GM18951 (cell line): Measurements from ENCODE around the gene ARHGEF1.

Source experiments
- POLR2A ChIP-seq: IDR thresholded peaks from 4 replicates; pipeline ENCODE4 v1.6.1; 2011; ENCODE audit warnings: mild to moderate bottlenecking; ENCODE audit not compliant: insufficient read length, insufficient read depth; ENCODE audit errors: extremely low read depth
- in situ Hi-C: fragments of 300-500 bp; cut with MboI; formaldehyde crosslinking; loops from one replicate; pipeline ENCODE4 v1.12.0; 2022; ENCODE audit warnings: low sequenced_read_pairs, mixed read lengths, inconsistent platforms; ENCODE audit not compliant: unreplicated experiment

Gene ARHGEF1

DNA sequence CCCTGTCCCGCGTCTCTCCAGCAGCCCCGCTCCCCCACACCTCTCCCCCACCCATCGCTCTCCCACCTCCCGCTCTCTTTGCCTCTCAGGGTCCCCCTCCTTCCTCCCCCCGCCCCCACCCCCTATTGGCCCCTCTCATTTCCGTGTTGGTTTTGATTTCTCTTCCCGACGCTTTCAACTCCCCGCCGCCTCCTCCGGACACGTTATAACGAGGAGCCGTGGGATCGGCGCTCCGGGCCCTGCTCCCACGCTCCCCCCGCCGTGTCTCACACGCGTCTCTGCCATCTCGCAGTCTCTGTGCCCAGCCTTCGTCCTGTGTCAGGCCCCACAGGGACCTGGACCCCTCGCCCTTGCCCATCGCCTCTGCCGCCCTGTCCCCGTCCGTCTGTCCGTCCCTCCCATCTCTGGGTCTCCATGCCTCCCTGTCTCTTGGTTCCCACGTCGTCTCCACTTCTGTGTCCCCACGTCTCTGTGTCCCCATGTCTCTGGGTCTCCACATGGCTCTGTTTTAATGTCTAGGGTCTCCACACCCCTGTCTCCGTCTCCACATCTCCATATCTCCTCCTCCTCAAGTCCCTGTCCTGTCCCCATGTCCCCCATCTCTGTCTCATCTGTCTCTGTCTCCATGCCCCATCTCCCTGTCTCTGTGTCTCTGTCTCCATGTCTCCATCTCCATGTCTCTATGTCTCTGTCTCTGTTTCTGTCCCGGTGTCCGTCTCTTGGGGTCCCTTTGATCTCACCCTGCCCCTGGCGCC, 32.2 kb downstream of the ARHGEF1 start:
- no peak for TF ChIP-seq POLR2A
- in situ Hi-C loops = no loop called here

DNA sequence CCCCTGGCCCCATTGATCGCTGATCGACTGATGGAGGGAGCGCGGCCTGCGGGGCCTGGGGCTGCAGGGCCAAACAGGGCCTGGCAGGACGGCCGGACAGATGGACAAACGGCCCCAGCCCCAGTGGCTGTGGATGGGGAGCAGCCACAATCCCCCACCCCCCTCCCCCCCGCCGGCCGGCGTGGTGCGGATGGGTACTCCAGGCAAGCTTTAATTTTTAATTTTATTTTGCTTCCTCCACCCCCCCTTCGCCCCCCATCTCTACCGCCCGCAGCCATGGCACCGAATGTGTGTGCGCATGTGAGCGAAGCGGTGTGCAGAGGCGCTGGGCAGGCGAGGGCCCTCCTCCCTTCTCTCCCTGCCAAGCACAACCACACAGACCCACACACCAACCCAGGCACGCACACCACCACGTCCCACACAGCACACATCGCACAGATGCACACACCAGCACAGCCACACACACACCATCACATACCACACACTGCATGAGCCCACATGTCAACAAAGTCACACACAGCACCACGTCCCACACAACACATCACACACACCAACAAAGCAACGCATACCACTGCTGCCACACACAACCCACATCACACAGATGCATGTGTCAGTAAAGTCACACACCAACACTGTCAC, 32.9 kb downstream of the ARHGEF1 start:
- in situ Hi-C loops = no loop called here
- TF ChIP-seq POLR2A = no peak

DNA sequence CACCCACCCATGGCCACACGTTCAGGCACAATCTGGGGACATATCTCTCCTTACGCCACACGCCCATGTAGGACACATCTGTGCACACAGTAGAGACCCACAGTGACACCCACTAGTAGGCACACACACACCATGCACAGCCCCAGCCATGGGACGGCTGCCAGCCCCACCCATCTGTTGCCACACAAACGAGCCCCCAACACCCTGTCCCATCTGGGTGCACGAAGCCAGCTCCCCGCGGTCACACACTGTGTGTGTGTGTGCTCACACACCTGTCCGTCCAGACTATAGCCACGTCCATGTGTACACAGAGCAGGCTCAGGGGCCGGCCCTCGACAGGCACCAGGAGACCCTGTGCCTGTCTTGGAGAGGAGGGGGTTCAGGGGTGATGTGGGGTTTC, 34.7 kb downstream of the ARHGEF1 start:
- in situ Hi-C loops = no loop called here

DNA sequence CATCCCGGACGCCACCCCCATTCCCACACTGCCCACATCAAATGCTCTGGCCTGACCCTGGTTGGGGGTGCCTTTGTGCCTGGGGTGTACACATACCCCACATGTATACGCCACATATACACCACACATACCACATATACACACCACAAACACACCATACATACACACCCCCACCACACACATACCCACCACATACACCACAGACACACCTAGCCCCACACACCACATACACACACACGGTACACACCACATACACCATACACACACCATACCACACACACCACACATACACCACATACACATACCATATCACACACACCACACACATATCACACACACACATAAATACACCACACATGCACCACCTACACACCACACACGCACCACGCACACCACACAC, 35.1 kb downstream of the ARHGEF1 start:
- in situ Hi-C loops = no loop called here
- no peak for TF ChIP-seq POLR2A

More for the DNA sequence above, 34.7 kb downstream of the ARHGEF1 start:
- no peak for TF ChIP-seq POLR2A

DNA sequence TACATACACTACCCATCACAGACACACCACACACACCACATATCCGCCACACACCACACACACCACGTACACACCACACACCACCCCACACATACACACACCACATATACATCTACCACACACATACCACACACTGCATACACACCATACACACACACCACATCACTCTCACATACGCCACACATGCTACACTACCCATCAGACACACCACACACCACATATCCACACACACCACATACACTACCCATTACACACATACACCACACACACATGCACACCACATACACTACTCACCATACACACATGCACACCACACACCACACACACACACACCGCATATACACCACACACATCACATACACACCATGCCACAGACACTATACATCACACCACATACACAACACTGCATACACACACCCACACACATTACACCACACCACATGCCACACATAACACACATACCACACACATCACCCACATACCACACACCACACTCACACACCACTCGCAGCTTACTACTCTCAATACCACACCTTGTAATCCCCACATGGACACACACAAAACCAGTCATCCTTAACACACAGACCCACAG, 35.8 kb downstream of the ARHGEF1 start:
- TF ChIP-seq POLR2A = no peak
- in situ Hi-C loops = no loop called here

DNA sequence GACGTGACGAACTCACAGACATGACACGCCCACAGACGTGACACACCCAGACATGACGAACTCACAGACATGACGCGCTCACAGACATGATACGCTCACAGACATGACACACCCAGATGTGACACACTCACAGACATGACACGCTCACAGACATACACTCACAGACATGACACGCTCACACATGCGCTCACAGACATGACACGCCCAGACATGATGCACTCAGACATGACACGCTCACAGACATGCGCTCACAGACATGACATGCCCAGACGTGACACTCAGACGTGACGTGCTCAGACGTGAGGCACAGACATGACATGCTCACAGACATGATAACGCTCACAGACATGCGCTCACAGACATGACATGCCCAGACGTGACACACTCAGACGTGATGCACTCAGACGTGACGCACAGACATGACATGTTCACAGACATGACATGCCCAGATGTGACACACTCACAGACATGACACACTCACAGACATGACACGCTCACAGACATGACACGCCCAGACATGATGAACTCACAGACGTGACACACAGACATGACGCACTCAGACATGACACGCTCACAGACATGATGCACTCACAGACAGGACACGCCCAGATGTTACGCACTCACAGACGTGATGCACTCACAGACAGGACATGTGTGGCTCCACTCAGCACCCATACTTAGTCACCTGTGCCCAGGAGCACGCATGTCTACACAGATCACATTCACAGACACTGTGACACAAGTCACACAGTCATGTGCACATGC, 37.1 kb downstream of the ARHGEF1 start:
- no peak for TF ChIP-seq POLR2A
- in situ Hi-C loops = no loop called here

DNA sequence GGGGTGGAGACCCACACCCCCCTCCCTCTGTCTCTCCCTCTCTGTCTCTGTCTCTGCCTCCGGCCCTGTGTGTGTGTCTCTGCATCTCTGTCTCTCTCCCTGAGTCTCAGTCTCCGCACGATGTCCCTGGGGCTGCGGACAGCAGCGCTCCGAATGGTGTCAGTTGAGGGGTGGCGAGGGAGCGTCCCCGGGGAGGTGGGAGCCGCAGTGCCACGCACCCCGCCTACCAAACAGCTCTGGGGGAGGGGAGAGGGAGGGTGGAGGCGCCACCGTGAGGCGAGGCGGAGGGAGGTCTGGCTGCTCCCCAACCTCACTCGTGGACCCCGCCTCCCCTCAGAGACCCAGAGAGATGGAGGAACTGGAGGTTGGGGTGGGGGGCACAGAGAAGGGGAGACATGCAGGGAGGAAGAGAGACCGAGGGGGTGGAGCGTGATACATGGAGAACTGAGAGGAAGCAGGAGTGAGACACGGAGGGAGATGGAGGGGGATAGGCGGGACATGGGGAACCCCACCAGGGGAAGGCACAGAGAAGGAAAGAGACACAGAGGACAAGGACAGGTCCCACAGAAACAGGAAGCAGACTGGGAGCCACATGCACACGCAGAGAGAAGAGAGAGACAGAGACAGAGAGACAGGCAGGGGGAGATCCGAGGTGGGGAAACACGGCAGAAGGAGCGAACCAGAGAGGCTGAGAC, 38.0 kb downstream of the ARHGEF1 start:
- in situ Hi-C loops = no loop called here
- no peak for TF ChIP-seq POLR2A

DNA sequence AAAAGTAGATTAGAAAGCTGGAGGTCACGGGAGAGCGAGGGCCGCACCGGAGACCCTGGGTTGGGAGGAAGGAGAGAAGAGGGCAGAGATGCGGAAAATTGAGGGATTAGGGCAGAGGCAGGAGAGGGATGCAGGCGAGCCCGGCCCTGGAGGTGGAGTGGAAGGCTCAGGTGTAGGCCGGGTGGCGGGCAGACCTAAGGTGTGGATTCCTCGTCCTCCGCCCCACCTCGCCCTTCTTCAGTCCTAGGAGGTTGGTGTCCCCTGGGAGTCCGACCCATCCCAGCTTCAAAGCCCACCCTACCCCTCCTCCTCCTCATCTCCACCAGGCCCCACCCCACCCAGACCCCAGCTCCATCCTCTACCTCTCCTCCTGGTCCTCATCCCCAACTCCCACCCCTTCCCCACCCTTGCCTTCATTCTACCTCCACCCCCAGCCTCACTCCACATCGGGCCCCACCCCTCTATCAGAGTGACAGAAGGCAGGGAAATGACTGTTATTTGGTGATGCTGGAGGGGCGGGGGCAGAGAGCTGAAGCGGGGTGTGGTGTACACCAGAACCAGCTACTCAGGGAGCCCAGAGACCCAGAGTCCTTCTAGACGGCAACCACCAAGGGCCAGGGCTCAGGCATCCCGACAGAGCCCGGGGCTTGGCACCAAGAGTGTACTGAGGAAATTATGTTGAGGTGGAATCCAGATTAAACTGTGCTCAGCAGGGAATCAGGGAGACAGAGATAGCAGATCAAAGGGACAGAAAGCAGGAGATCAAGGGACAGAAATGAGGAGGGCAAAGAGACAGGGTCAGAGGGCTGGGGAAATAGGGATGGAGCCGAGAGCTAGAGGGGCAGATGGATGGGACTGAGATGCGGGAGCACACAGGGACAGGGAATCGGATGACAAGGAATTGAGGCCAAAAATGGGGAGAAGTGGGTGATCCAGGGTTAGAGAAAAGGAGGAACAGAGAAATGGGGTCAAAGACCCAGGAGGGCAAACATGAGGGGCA, 38.9 kb downstream of the ARHGEF1 start:
- TF ChIP-seq POLR2A = no peak
- in situ Hi-C loops = no loop called here

DNA sequence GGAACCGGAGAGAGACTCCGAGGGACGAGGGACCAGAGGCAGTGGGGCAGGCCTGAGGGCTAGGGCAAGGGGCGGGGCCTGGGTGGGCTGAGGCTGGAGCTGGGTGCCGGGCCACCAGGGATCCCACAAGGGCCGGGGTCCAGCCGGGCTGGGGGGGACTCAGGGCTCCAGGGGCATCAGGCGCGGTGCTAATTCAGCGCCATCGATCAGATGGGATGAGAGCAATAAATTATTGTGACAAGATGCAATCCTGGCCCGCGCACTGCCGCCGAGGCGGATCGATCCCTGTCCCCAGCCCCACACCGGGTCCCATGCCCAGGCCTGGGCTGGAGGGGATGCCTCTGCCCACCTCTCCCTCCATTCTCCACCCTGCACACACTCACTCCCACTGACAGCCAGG, 39.6 kb downstream of the ARHGEF1 start:
- no peak for TF ChIP-seq POLR2A
- in situ Hi-C loops = no loop called here

DNA sequence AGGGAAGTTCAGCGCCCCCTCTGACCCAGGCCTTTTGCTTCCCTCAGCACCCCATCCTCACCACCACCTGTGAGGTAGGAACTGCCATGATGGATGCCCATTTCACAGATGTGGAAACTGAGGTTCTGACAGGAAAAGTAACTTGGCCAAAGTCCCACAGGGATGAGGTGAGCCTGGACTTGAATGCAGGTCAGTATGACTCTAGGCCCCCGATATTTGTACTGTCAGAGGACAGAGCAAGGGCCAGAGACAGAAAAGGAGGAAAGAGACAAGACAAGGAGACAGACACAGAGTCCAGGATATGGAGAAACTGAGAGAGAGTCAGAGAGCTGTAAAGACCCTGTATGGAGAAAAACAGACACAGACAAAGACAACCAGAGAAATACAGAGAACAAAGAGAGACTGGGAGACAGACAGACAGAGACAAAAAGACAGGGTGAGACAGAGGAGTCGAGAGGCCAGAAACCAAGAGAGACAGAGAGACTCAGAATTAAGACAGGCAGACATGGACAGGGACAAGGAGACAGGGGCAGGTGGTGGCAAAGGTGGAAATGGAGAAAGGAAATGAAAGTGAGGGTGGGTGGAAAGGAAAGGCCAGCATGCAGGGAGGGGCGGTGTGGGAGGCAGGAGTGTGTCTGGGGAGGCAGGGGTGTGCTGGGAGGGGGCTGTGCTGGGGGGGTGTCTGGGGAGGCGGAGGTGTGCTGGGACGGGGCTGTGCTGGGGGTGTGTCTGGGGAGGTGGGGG, 40.2 kb downstream of the ARHGEF1 start:
- in situ Hi-C loops = no loop called here
- TF ChIP-seq POLR2A = no peak

DNA sequence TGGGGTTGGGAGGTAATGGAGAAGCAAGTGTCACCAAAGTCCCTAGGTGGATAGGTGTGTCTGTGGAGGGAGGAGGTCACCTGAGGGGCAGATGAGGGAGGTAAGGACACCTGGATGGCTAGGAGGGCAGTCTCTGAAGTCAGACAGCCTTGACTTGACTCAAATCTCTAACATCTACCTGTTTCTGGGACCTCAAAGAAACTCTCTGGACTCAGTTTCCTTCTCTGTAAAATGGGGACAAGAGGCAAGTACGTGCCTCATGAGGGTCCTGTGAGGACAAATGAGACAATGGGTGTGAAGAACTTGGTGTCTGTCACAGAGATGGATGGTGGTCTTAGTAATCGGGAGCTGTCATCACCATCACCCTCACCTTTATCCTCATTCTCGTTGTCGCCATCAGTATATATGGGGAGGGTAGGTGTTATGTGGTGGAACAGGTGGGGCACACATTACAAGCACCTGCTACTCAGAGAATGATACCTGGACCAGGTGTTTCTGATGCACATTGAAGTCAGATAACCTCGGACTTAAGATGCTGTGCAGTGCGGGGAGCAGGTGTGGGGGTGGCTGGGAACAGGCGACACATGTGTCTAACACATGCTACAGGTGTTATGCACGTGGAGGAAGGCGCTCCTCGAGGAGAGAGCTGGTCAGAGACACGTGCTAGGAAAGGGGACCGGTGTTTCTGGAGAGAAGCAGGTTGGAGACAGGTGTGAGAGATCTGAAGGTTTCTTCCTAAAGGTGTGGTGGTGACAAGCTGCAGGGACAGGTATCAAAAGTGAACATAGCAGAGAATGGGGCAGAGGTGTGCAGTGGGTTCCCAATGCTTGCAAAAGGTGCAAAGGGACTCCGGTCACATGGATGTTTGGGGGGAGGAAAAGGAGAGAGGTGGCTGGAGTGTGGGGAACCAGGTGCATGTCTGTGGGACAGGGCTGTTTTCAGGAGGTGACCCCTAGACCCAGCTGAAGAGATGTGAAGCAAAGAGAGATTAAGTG, 41.5 kb downstream of the ARHGEF1 start:
- in situ Hi-C loops = no loop called here

More for the DNA sequence above, 41.5 kb downstream of the ARHGEF1 start:
- no peak for TF ChIP-seq POLR2A
